Ascending aorta (tissue), 2 donors: ENCODE results near the gene UNC45A. TPM values are rescaled to one million over a fixed set of nuclear protein-coding genes. Genes with fewer than 3 reads are reported as not detected.

Experiments used
- DNase-seq, 2 donors: peaks; one replicate each; pipeline ENCODE4 v3.0.0-alpha.2; 2019; ENCODE audit warnings: low spot score in 2 of 2
- H3K27ac ChIP-seq, 2 donors: fragments of 200-600 bp; sonication (generic); one replicate each; pipeline ENCODE4 v1.5.1; 2016 to 2017; ENCODE audit warnings: mild to moderate bottlenecking in 1 of 2
- H3K27me3 ChIP-seq: fragments of 200-600 bp; sonication (generic); one replicate; pipeline ENCODE4 v1.5.1; 2017
- H3K36me3 ChIP-seq, 2 donors: fragments of 200-600 bp; sonication (generic); one replicate each; pipeline ENCODE4 v1.5.1; 2016
- H3K4me1 ChIP-seq, 2 donors: fragments of 200-600 bp; sonication (generic); one replicate each; pipeline ENCODE4 v1.5.1; 2016 to 2017; ENCODE audit warnings: mild to moderate bottlenecking in 1 of 2
- H3K4me3 ChIP-seq, 2 donors: fragments of 200-600 bp; sonication (generic); one replicate each; pipeline ENCODE4 v1.5.1; 2016 to 2017; ENCODE audit warnings: mild to moderate bottlenecking in 1 of 2
- H3K9me3 ChIP-seq, 2 donors: fragments of 200-600 bp; sonication (generic); one replicate each; pipeline ENCODE4 v1.5.1; 2016
- CTCF ChIP-seq, 3 experiments: fragments of 200-600 bp in 2 of 3; fragments of 450-650 bp in 1 of 3; sonication (generic) in 2 of 3; IDR thresholded peaks; one replicate each; pipeline ENCODE4 v1.5.1; 2016 to 2019; ENCODE audit warnings: antibody characterized with exemption in 3 of 3, mild to moderate bottlenecking in 1 of 3, moderate library complexity in 1 of 3
- intact Hi-C: fragments of 100-400 bp; cut with DNase I; formaldehyde crosslinking; loops from one replicate; pipeline ENCODE4 v1.15.1; 2023
- total RNA-seq: library from RNA; depleted of rRNA; stranded (reverse); fragments of >200 nt; gene quantifications from one replicate; pipeline ENCODE4 v1.1.0, GENCODE V29; 2016

UNC45A gene
- total RNA-seq, 1 donor from 2014 or later = 73.5 TPM

GRCh38 chr15:90902040-90902839 is 32.8 kb upstream of the UNC45A start:
- H3K27ac ChIP-seq = peak overlapping the region; percentile 82 to 96
- intact Hi-C loops = loop anchor here (1.0 kb wide), 2 partner anchors 30 to 92 kb away; partner anchors contain the start of genes HDDC3 and PRC1

GRCh38 chr15:90902840-90903732 is 32.0 kb upstream of the UNC45A start, which contains the start of gene MAN2A2:
Gene MAN2A2, plus strand, starts transcription at chr15:90903302. Its CDS starts 906 bp downstream, at chr15:90904208.
- peak in 1 of 2 donors; percentile 81 for DNase-seq

More at GRCh38 chr15:90902040-90902839, 32.8 kb upstream of the UNC45A start:
- DNase-seq = peak in 1 of 2 donors; percentile 85
- Histone ChIP-seq H3K27me3 (no peaks in the 10 kb centered on the region), H3K36me3 (peaks cover 21 to 24% of the 10 kb centered on the region in 2 donors), H3K9me3 (no peaks in the 10 kb centered on the region), H3K4me1 (peaks cover 0 to 12% of the 10 kb centered on the region in 2 donors), H3K4me3 (peak overlapping the region; percentile 82 to 89)
- peak; percentile 72 to 86 (median 82) for TF ChIP-seq CTCF (IDR thresholded peaks at IDR 0.05)

GRCh38 chr15:90903733-90904536 is 31.1 kb upstream of the UNC45A start:
- H3K27ac ChIP-seq = peak overlapping the region; percentile 90 to 96
- no peak for TF ChIP-seq CTCF (IDR thresholded peaks at IDR 0.05)
- no peaks in the 10 kb centered on the region for H3K27me3 ChIP-seq
- no peaks in the 10 kb centered on the region for H3K9me3 ChIP-seq
- H3K36me3 ChIP-seq = peaks cover 28 to 36% of the 10 kb centered on the region in 2 donors
- peaks cover 0 to 12% of the 10 kb centered on the region in 2 donors for H3K4me1 ChIP-seq
- DNase-seq = no peak
- H3K4me3 ChIP-seq = peak overlapping the region; percentile 82 to 89
- intact Hi-C loops = no loop called here

More at GRCh38 chr15:90902840-90903732, 32.0 kb upstream of the UNC45A start, which contains the start of gene MAN2A2:
- TF ChIP-seq CTCF (IDR thresholded peaks at IDR 0.05) = no peak
- intact Hi-C loops = loop anchor here (1.0 kb wide), 2 partner anchors 29 to 91 kb away; partner anchors contain the start of genes HDDC3 and PRC1
- peak within 1 kb of the TSS; percentile 90 to 96 for H3K27ac ChIP-seq
- peaks cover 0 to 12% of the 10 kb centered on the region in 2 donors for H3K4me1 ChIP-seq
- H3K9me3 ChIP-seq = no peaks in the 10 kb centered on the region
- H3K36me3 ChIP-seq = peaks cover 28 to 30% of the 10 kb centered on the region in 2 donors
- H3K4me3 ChIP-seq = peak within 1 kb of the TSS; percentile 82 to 89
- no peaks in the 10 kb centered on the region for H3K27me3 ChIP-seq

GRCh38 chr15:90904746-90905145 is 30.3 kb upstream of the UNC45A start:
- no peak overlapping the region for H3K4me3 ChIP-seq
- intact Hi-C loops = no loop called here
- peaks cover 0 to 12% of the 10 kb centered on the region in 2 donors for H3K4me1 ChIP-seq
- TF ChIP-seq CTCF (IDR thresholded peaks at IDR 0.05) = no peak
- no peaks in the 10 kb centered on the region for H3K27me3 ChIP-seq
- H3K9me3 ChIP-seq = no peaks in the 10 kb centered on the region
- peaks cover 36 to 40% of the 10 kb centered on the region in 2 donors for H3K36me3 ChIP-seq
- no peak for DNase-seq
- no peak overlapping the region for H3K27ac ChIP-seq
